PFSK-1 (cell line): ENCODE data around the gene TRRAP.

Experiments used
- POLR2AphosphoS5 ChIP-seq: IDR thresholded peaks from 2 replicates; pipeline ENCODE4 v1.6.1; 2012; ENCODE audit warnings: low read depth, mild to moderate bottlenecking, control low read depth, low read length, moderate library complexity
- REST ChIP-seq, 2 experiments: IDR thresholded peaks; 2 replicates each; pipeline versions ENCODE4 v1.6.1 to v1.8.0; 2011 to 2012; ENCODE audit warnings: low read depth in 2 of 2, low read length in 2 of 2, control low read depth in 1 of 2, inconsistent platforms in 1 of 2, mild to moderate bottlenecking in 1 of 2, moderate library complexity in 1 of 2; ENCODE audit not compliant: insufficient read depth in 1 of 2
- SIN3A ChIP-seq: IDR thresholded peaks from 2 replicates; pipeline ENCODE4 v1.6.1; 2012; ENCODE audit warnings: mild to moderate bottlenecking, low read length, moderate library complexity, borderline replicate concordance; ENCODE audit not compliant: insufficient read depth
- TAF1 ChIP-seq: IDR thresholded peaks from 2 replicates; pipeline ENCODE4 v1.6.1; 2012; ENCODE audit warnings: low read length, control low read depth, borderline replicate concordance; ENCODE audit not compliant: insufficient read depth

GRCh38 chr7:99002827-99003212, 124.5 kb downstream of the TRRAP start:
- TF ChIP-seq POLR2AphosphoS5 (no peak), TAF1 (no peak), REST (IDR thresholded peaks at IDR 0.05; ENCODE audit: insufficient read depth in 1 of 2, low read depth in 2 of 2, low read length in 2 of 2) (no peak), SIN3A (no peak)
